GM21390 (cell line): ENCODE data around the gene TRNP1.

Experiments
- ATAC-seq: cut with Tn5 transposase; IDR thresholded peaks from one replicate; pipeline ENCODE4 v1.9.1; 2021; ENCODE audit not compliant: unreplicated experiment

Gene TRNP1

GRCh38 chr1:27000817-27001460, 7.4 kb downstream of the TRNP1 start:
- ATAC-seq, result no peak

DNA sequence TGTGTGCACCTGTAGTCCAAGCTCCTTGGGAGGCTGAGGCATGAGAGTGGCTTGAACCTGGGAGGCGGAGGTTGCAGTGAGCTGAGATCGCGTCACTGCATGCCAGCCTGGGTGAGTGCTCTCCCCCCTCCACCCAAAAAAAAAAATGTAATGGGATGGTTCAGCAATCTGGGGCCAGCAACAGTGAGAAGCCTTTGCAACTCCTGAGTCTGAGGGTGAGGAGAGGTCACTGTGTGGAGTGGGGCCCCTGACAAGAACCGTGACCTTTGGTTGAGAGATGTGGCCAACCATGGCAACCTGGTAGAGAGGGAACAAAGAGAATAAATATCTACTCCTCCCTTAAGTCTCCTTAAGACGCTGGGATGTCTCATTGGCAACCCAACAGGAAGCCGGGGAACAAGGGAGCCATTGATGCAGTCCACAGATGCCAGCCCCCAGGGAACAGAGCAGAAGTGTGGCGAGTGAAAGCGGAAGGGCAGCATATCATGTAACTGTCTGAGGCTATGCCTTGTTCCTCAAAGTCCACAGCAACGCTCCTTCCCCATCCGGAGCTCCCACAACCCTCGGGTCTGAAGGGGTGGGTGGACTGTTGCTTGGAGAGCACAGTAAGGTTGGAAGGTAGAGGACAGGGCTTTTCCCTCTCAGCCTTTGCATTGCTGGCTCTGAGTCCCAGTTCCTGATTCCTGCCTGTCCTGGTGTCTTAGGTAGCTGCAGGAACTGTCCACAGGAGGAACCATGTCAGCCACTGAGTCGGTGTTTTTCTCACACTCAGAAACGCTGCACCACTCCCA, 8.3 kb downstream of the TRNP1 start:
- no peak for ATAC-seq

- ATAC-seq, result no peak
These were observed 10.4 kb downstream of the TRNP1 start for GRCh38 chr1:27003745-27004470.

GRCh38 chr1:27004471-27005165, 11.1 kb downstream of the TRNP1 start:
- ATAC-seq, result no peak

GRCh38 chr1:27005166-27005530, 11.7 kb downstream of the TRNP1 start:
- no peak for ATAC-seq

DNA sequence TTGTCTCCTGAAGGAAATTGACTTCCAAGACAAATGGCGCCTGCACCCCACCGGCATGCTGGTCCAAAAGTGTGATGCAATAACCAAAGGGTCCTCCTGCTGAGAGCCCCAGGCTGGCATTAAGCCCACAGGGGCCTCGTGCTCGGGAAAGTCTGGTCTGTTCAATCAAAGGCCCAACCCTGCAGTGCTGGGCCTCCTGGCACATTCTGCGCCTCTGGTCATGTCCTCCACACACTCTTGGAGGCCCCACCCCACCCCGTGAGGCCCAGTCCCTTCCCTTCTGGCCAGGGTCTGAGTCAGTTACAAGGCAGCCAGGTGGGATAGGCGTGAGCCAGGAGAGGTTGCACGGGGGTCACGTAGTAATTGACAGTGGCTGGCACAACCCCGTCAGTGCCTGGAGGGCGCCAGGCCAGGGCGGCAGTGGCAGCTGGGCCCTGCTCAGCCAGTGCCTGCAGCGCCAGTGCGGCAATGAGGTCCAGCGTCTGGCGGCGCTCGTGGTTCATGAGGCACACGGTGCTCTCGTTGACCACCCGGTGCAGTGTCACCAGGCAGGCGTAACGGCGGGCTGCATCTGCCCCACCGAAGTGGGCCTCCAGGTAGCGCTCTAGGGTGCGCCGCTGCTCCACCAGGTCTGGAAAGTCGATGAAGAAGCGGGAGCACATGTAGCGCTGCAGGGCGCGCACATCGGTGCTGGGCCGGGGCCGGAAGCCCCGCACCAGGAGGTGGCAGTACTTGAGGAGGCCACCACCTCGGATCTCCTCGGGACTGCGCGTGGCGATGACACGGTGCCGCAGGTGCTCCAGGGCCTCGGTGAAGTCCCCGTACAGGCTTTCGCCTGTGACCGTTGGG, 12.4 kb downstream of the TRNP1 start:
- no peak for ATAC-seq

DNA sequence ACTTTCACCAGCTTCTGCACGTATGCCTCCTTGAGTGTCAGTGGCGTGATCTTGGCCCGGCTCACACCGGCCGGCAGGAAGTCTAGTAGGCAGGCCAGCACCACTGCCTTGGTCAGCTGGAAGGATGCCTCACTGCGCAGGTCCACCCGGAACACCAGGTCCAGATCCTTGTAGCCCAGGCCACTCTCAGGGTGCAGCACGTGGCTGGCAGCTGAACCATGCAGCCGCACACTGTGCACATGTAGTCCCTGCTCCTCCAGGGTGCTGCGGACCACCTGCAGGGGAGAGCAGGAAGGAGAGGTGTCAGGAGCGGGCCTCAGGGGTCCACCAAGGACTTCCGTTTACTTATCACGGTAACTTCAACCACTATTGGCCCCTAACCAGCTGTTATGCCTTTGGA, 13.2 kb downstream of the TRNP1 start:
- no peak for ATAC-seq

GRCh38 chr1:27007909-27008582, 14.6 kb downstream of the TRNP1 start:
- no peak for ATAC-seq

DNA sequence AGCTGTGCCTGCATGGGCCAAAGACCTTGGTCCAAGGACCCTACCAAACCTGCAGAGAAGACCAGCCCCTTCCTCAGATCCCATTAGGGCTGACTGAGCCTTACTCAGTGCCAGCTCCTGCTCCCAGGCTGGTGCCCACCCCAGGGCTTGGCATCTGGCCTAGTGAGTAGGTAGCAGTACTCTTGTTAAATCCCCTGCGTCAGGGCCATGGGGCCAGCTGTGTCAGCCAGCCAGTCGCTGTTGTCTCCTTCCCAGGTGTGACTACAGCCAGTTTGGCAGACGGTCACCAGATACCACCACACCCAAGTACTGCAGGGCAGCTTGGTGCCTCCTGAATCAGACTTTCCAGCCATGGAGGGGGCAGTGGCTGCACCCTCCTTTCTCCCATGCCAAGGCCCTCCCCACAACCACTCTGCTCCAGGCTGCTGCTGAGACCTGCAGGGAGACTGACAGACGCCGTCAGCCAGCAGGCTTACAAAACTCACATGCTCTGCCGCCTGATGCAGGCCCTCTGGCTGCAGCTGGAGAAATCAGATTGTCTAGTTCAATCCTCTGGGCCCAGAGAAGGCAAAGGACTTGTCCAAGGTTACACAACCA, 16.2 kb downstream of the TRNP1 start:
- ATAC-seq, result no peak

- ATAC-seq, result no peak
These were observed 16.9 kb downstream of the TRNP1 start for GRCh38 chr1:27010226-27010994.

GRCh38 chr1:27011058-27011764, 17.7 kb downstream of the TRNP1 start:
- no peak for ATAC-seq

- no peak for ATAC-seq
These were observed 18.6 kb downstream of the TRNP1 start for GRCh38 chr1:27011976-27012563.

DNA sequence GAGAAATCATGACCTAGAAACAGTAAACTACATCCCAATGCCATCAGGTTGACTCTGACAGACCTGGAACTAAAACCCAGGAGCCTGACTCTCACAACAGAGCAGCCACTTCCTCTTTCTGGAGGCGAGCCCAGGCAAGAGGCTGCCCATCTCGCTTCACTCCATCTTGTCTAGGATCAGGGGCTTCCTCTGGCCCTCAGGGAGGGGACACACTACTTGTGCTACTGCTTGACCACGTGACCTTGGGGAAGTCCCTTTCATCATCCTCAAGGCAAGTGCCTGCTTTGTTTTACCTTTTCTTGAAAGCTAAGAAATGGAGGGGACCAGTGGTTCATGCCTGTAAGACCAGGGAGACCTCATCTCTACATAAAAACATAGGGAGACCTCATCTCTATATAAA, 21.8 kb downstream of the TRNP1 start:
- ATAC-seq, result no peak

- no peak for ATAC-seq
These were observed 22.9 kb downstream of the TRNP1 start for GRCh38 chr1:27016376-27016775.

- no peak for ATAC-seq
These were observed 23.7 kb downstream of the TRNP1 start for GRCh38 chr1:27017207-27017606.

DNA sequence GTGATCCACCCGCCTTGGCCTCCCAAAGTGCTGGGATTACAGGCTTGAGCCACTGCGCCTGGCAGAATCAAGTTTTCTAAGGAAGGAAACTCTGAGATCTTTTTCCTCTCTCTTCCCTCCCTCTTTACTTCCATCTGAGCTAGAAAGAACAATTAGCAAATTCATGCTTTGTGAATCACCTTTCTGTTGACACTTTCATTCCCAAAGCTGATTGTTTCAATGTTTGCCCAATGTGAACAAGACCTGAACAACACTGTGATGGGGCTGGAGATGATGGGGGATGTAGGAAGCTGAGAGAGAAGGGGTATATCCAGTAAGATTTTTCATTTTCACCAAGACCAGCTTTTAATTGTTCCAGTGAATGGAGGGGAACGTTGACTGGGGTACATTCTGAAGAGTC, 24.8 kb downstream of the TRNP1 start:
- ATAC-seq, result no peak

DNA sequence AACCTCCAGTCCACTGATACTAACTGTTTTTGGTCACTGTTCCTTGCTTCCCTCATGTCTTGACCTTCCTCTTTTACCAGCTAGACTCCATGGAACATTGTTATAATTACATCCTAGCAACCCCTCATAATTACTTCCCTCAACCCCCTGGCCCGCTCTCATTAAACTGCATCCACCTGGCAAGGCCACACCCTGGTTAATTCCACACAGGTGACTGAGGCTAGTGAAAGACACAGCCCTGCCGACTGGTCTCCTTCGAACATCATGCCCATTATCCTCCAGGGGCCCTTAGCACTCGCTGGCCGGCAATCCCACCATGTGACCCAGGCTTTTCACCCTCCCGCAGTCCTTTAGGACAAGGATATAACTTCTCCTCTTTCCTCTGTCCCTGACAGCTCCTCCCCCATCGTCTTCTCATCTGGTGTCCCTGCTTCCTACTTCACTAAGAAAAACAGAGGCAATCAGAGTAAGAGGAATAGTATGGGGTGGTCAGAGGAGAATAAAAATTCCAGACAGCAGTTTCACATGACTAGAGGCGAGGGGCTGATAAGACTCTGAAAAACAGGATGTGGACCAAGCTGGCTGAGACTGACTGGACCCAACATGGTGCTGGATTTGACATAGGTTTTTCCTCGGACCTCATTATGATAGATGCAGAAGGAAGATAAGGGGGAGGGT, 28.0 kb downstream of the TRNP1 start:
- no peak for ATAC-seq
